Measurements from ENCODE around the gene TAF1D. TPM values are rescaled to one million over a fixed set of nuclear protein-coding genes. Genes with fewer than 3 reads are reported as not detected.

The TAF1D gene
- total and polyA plus RNA-seq, 10 of the 15 experiments (the other 5 are each of a cell fraction or from before 2014, with no cell fraction given): 101 to 314 (median 199) TPM

DNA sequence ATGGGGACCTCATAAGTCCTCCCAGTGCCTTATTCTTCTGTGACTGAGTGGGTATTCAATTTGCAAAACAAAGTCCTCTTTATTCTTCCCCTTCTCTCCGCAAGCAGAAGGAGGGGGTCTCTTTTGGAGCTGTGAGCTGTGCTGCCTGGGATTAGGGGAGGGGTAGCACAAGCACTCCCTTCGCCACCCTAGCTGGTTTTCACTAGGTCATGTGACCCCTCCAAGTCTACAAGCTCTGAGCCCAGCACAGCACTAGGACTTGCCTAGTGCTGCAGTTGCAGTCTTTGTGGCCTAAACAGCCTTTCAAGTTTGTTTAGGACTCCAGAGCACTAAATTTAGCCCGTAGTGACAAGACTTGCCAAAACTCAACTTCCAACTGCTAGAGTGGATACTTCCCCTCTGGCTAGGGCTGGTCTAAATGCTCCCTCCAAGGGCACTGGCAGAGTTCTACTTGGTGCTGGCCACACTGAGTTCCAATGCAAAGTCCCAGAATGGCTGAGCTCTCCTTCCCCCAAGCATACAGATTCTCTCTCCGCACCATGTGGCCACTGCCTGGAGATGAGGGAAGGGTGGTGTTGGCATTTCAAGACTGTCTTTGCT is 25.4 kb downstream of the TAF1D start (continued):
- TF ChIP-seq, protein P1, sequence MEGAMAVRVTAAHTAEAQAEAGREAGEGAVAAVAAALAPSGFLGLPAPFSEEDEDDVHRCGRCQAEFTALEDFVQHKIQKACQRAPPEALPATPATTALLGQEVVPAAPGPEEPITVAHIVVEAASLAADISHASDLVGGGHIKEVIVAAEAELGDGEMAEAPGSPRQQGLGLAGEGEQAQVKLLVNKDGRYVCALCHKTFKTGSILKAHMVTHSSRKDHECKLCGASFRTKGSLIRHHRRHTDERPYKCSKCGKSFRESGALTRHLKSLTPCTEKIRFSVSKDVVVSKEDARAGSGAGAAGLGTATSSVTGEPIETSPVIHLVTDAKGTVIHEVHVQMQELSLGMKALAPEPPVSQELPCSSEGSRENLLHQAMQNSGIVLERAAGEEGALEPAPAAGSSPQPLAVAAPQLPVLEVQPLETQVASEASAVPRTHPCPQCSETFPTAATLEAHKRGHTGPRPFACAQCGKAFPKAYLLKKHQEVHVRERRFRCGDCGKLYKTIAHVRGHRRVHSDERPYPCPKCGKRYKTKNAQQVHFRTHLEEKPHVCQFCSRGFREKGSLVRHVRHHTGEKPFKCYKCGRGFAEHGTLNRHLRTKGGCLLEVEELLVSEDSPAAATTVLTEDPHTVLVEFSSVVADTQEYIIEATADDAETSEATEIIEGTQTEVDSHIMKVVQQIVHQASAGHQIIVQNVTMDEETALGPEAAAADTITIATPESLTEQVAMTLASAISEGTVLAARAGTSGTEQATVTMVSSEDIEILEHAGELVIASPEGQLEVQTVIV (IDR thresholded peaks at IDR 0.05; ENCODE audit: borderline replicate concordance, partially characterized antibody): no peak
- TF ChIP-seq ATF7 (IDR thresholded peaks at IDR 0.05; ENCODE audit: low read depth): no peak

DNA sequence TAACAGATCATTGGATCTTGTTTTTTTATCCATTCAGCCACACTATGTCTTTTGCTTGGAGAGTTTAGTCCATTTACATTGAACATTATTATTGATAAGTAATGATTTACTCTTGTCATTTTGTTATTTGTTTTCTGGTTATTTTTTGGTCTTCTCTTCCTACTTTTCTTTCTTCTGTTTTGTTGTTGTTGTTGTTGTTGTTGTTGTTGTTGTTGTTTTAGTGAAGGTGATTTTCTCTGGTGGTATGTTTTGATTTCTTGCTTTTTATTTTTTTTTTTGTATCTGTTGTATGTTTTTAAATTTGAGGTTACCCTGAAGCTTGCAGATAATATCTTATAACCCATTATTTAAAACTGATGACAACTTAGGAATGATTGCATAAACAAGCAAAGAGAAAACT is 28.6 kb downstream of the TAF1D start:
- intact Hi-C loops (cut with micrococcal nuclease; ENCODE audit: unreplicated experiment): no loop called here
- no peak for TF ChIP-seq SRF (IDR thresholded peaks at IDR 0.05; ENCODE audit: low read depth in 2 of 2, low read length in 2 of 2)
- TF ChIP-seq ZNF384 (IDR thresholded peaks at IDR 0.05; ENCODE audit: borderline replicate concordance, low read depth, low read length): no peak
- no peak for TF ChIP-seq KDM1A (IDR thresholded peaks at IDR 0.05; ENCODE audit: borderline replicate concordance)
- TF ChIP-seq, protein P2, sequence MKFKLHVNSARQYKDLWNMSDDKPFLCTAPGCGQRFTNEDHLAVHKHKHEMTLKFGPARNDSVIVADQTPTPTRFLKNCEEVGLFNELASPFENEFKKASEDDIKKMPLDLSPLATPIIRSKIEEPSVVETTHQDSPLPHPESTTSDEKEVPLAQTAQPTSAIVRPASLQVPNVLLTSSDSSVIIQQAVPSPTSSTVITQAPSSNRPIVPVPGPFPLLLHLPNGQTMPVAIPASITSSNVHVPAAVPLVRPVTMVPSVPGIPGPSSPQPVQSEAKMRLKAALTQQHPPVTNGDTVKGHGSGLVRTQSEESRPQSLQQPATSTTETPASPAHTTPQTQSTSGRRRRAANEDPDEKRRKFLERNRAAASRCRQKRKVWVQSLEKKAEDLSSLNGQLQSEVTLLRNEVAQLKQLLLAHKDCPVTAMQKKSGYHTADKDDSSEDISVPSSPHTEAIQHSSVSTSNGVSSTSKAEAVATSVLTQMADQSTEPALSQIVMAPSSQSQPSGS (IDR thresholded peaks at IDR 0.05; ENCODE audit: low read length): no peak
- TF ChIP-seq, protein P3, sequence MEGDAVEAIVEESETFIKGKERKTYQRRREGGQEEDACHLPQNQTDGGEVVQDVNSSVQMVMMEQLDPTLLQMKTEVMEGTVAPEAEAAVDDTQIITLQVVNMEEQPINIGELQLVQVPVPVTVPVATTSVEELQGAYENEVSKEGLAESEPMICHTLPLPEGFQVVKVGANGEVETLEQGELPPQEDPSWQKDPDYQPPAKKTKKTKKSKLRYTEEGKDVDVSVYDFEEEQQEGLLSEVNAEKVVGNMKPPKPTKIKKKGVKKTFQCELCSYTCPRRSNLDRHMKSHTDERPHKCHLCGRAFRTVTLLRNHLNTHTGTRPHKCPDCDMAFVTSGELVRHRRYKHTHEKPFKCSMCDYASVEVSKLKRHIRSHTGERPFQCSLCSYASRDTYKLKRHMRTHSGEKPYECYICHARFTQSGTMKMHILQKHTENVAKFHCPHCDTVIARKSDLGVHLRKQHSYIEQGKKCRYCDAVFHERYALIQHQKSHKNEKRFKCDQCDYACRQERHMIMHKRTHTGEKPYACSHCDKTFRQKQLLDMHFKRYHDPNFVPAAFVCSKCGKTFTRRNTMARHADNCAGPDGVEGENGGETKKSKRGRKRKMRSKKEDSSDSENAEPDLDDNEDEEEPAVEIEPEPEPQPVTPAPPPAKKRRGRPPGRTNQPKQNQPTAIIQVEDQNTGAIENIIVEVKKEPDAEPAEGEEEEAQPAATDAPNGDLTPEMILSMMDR (IDR thresholded peaks at IDR 0.05 in 2 of 3, conservative IDR thresholded peaks at IDR 0.05 in 1 of 3; ENCODE audit: control insufficient read depth in 2 of 3, extremely low read depth in 1 of 3, insufficient read depth in 1 of 3, low read depth in 3 of 3, low read length in 3 of 3): no peak
- TF ChIP-seq POLR2A (IDR thresholded peaks at IDR 0.05; ENCODE audit: low read depth, low read length): no peak
- no peak for TF ChIP-seq SMC3 (IDR thresholded peaks at IDR 0.05; ENCODE audit: borderline replicate concordance, low read length)
- no peak for TF ChIP-seq NR2F1 (conservative IDR thresholded peaks at IDR 0.05)
- TF ChIP-seq TCF12 (IDR thresholded peaks at IDR 0.05; ENCODE audit: low read depth, low read length): no peak
- TF ChIP-seq, protein P4, sequence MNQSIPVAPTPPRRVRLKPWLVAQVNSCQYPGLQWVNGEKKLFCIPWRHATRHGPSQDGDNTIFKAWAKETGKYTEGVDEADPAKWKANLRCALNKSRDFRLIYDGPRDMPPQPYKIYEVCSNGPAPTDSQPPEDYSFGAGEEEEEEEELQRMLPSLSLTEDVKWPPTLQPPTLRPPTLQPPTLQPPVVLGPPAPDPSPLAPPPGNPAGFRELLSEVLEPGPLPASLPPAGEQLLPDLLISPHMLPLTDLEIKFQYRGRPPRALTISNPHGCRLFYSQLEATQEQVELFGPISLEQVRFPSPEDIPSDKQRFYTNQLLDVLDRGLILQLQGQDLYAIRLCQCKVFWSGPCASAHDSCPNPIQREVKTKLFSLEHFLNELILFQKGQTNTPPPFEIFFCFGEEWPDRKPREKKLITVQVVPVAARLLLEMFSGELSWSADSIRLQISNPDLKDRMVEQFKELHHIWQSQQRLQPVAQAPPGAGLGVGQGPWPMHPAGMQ (IDR thresholded peaks at IDR 0.05; ENCODE audit: borderline replicate concordance): no peak
- no peak for TF ChIP-seq KAT2A (conservative IDR thresholded peaks at IDR 0.05; ENCODE audit: control insufficient read depth, low read depth, low read length)
- no peak for TF ChIP-seq ZNF24 (IDR thresholded peaks at IDR 0.05)
- DNase-seq (ENCODE audit: low read depth, low spot score) (no peak), FAIRE-seq (no peak), ATAC-seq (no peak)
- no peaks in the 10 kb centered on the region for H3K27me3 ChIP-seq (replicated peaks in 1 of 2; ENCODE audit: control insufficient read depth in 2 of 2, insufficient read depth in 2 of 2, low read length in 1 of 2)
- peaks cover 3% of the 10 kb centered on the region for H3K4me1 ChIP-seq (ENCODE audit: control insufficient read depth, insufficient read depth, low read length)
- no peak overlapping the region for H3K9ac ChIP-seq (ENCODE audit: control insufficient read depth, insufficient read depth, low read length)
- H4K20me1 ChIP-seq (ENCODE audit: control insufficient read depth, insufficient read depth): no peaks in the 10 kb centered on the region
- POLR2A ChIA-PET: no interaction called here
- H3K9me3 ChIP-seq (replicated peaks; ENCODE audit: control insufficient read depth, insufficient read depth, low read length): peaks cover 15% of the 10 kb centered on the region
- H3K4me3 ChIP-seq: no peak overlapping the region
- no peak overlapping the region for H2AFZ ChIP-seq (ENCODE audit: control insufficient read depth, low read depth, low read length)
- peaks cover 10 to 40% of the 10 kb centered on the region in 2 experiments for H3K36me3 ChIP-seq (ENCODE audit: control insufficient read depth in 2 of 2, insufficient read depth in 2 of 2, low read length in 1 of 2)
- peaks cover 2% of the 10 kb centered on the region for H3K79me2 ChIP-seq (ENCODE audit: control insufficient read depth, insufficient read depth, low read length)
- CTCF ChIA-PET: interaction anchor here (1.1 kb wide), 1 partner anchor 26 kb away, joined by 3 read pairs; no protein-coding TSS in a partner anchor
- in situ Hi-C loops (cut with MboI): no loop called here
- RAD21 ChIA-PET (ENCODE audit: unreplicated experiment): no interaction called here
- no peak overlapping the region for H3K4me2 ChIP-seq (ENCODE audit: control insufficient read depth, insufficient read depth)
- H3K27ac ChIP-seq (ENCODE audit: control insufficient read depth, insufficient read depth): no peak overlapping the region
- SMC1A ChIA-PET (ENCODE audit: uncharacterized antibody, unreplicated experiment): interaction anchor here (1.2 kb wide), 1 partner anchor 12 kb away, joined by 5 read pairs; no protein-coding TSS in a partner anchor
- BruUV-seq (replicated peaks): no TSS peak

Data from GM12878 (cell line).